ENCODE results near the gene TEX14.
A peak's percentile ranks its signal among the peaks of the same experiment; 100 is the strongest.

Gene TEX14

DNA sequence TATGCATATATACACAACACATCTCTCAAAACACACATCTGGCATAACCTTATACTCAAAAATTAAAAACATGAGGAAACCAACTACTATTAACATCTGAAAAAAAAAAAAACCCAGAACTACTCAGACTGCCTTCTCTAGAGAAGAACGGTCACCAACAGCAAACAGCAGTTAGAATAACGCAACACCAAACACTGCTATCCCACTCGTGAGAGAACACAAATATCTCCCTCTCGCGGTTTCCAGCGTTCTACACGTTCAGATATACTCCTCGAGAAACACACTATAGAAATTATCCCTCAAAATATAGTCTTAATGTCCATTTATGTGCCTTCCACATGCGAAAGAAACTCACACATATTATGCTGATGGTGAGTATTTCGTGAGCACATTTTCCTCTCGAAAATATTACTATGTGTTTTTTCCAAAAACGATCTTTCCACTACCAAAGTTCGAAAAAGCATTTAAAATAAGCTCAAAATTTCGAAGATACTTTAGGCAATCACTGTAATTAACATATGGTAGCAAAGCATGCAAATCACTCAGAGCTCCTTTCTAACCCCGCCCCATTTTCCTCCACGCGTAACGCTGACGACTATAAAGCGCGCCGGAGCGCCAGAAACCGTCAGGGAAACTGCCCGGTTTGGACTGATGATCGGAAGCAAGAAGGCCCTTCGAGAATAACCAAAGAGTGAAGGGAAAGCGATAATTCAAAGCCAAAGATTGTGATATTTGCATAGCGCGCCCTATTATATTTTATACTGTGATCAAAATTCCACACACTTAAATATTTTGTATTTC lies 60.1 kb downstream of the TEX14 start:
- no peaks in the 10 kb centered on the region for H3K27me3 ChIP-seq (ENCODE audit: control insufficient read depth, insufficient read depth, low read length)
- WGBS (ENCODE audit: insufficient coverage, insufficient read length), result no CpG with 5 or more reads among the region's 30 CpGs
- peak overlapping the region; percentile 18; the same call in 1 of the 2 replicates for H3K4me3 ChIP-seq (ENCODE audit: low read length)
- H3K27ac ChIP-seq (ENCODE audit: low read length), result no peak overlapping the region
- peak; percentile 87 for DNase-seq (ENCODE audit: low read depth, low spot score)
- no peaks in the 10 kb centered on the region for H3K36me3 ChIP-seq (ENCODE audit: control insufficient read depth, insufficient read depth, low read length)
- H3K4me1 ChIP-seq (ENCODE audit: control insufficient read depth, insufficient read depth, low read length), result no peaks in the 10 kb centered on the region
- no peaks in the 10 kb centered on the region for H3K9me3 ChIP-seq (ENCODE audit: control insufficient read depth, insufficient read depth, low read length)

DNA sequence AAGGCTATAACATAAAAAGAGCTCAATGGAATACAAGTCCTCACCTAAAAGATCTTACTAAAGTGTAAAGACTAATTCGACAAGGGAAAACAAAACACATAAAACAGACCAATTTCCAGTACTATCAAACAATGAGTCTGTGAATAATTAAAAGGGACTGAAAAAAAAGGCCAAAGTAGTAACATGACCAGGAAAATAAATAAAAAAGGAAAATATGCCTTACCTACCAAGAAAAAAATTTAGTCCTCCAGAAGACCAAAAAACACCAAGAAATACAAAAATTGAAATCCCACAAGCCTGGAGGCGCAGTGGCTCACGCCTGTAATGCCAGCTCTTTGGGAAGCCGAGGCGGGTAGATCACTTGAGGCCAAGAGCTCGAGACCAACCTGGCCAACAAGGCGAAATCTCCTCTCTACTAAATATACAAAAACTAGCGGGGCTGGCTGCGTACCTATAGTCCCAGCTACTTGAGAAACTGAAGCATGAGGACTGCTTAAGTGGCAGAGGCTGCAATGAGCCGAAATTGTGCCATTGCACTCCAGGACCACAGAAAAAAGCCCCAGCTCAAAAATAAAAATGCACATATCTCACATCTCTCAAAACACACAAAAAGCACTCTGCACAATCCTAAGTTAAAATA lies 60.8 kb downstream of the TEX14 start:
- H3K4me1 ChIP-seq (ENCODE audit: control insufficient read depth, insufficient read depth, low read length), result no peaks in the 10 kb centered on the region
- no peaks in the 10 kb centered on the region for H3K9me3 ChIP-seq (ENCODE audit: control insufficient read depth, insufficient read depth, low read length)
- H3K36me3 ChIP-seq (ENCODE audit: control insufficient read depth, insufficient read depth, low read length), result no peaks in the 10 kb centered on the region
- WGBS (ENCODE audit: insufficient coverage, insufficient read length), result no CpG with 5 or more reads among the region's 10 CpGs
- no peak overlapping the region for H3K27ac ChIP-seq (ENCODE audit: low read length)
- H3K27me3 ChIP-seq (ENCODE audit: control insufficient read depth, insufficient read depth, low read length), result no peaks in the 10 kb centered on the region
- DNase-seq (ENCODE audit: low read depth, low spot score), result peak; percentile 50
- no peak overlapping the region for H3K4me3 ChIP-seq (ENCODE audit: low read length)

DNA sequence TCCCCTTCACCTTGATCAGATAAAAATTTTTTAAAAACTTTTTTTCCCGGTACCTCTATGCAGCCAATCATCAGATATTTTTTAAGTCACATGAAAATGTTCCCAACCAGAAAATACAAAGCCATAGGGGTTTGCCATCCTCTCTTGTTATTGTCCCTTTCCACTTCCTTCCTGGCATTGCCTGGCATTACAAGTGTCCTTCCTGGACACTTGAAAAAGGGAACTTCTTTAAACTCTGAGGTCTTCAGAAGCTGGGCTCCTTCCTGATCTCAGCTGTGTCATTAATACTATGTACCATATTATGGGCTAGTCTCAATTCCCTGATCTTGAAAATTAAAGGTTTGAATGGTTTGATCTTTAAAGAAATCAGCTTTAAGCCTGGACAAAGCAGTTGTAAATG lies 64.9 kb downstream of the TEX14 start:
- H3K36me3 ChIP-seq (ENCODE audit: control insufficient read depth, insufficient read depth, low read length), result no peaks in the 10 kb centered on the region
- WGBS (ENCODE audit: insufficient coverage, insufficient read length), result no CpG with 5 or more reads among the region's 1 CpG
- no peak for DNase-seq (ENCODE audit: low read depth, low spot score)
- H3K4me1 ChIP-seq (ENCODE audit: control insufficient read depth, insufficient read depth, low read length), result no peaks in the 10 kb centered on the region
- H3K9me3 ChIP-seq (ENCODE audit: control insufficient read depth, insufficient read depth, low read length), result no peaks in the 10 kb centered on the region
- no peak overlapping the region for H3K27ac ChIP-seq (ENCODE audit: low read length)
- H3K4me3 ChIP-seq (ENCODE audit: low read length), result no peak overlapping the region
- no peaks in the 10 kb centered on the region for H3K27me3 ChIP-seq (ENCODE audit: control insufficient read depth, insufficient read depth, low read length)

DNA sequence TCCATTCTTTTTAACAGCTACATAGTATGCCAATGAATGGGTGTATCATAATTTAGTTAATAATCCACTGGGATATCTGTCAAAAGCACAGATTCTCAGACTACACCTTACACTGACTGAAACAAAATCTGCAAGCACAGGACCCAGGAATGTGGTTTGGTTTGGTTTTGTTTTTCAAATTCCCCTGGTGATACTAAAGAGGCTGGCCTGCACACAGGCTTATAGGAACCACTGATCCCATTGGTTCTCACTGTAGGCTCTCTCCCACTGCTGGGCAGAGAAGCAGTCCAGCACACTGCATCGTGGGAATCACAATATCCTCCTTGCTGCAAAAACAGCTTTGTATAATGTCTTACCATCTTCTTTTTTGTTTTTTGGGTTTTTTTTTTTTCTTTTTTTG lies 67.1 kb downstream of the TEX14 start:
- no peaks in the 10 kb centered on the region for H3K27me3 ChIP-seq (ENCODE audit: control insufficient read depth, insufficient read depth, low read length)
- H3K4me3 ChIP-seq (ENCODE audit: low read length), result no peak overlapping the region
- no peak for DNase-seq (ENCODE audit: low read depth, low spot score)
- H3K27ac ChIP-seq (ENCODE audit: low read length), result no peak overlapping the region
- H3K36me3 ChIP-seq (ENCODE audit: control insufficient read depth, insufficient read depth, low read length), result no peaks in the 10 kb centered on the region
- no CpG with 5 or more reads among the region's 1 CpG for WGBS (ENCODE audit: insufficient coverage, insufficient read length)
- H3K9me3 ChIP-seq (ENCODE audit: control insufficient read depth, insufficient read depth, low read length), result no peaks in the 10 kb centered on the region
- H3K4me1 ChIP-seq (ENCODE audit: control insufficient read depth, insufficient read depth, low read length), result no peaks in the 10 kb centered on the region

DNA sequence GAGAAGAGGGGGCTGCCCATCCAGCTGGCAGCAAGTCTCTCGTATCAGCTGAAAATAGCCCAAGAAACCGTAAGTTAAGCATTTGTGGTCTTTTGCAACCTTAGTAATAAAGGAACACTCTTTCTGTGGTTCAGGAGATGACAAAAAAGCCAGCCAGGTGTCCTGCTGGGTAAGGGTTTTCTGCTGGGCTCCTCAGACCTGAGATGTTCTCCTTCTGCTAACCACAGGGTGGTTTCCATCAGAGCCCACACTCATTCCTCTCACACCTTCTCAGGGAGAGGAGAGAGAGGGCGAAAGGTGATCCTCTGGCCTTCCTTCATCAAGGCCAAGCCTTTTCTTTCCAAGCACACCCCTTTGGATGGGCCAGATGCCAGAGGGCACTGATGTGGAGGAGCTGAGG lies 70.7 kb downstream of the TEX14 start:
- no peaks in the 10 kb centered on the region for H3K4me1 ChIP-seq (ENCODE audit: control insufficient read depth, insufficient read depth, low read length)
- no peaks in the 10 kb centered on the region for H3K27me3 ChIP-seq (ENCODE audit: control insufficient read depth, insufficient read depth, low read length)
- no peaks in the 10 kb centered on the region for H3K9me3 ChIP-seq (ENCODE audit: control insufficient read depth, insufficient read depth, low read length)
- no peak for DNase-seq (ENCODE audit: low read depth, low spot score)
- H3K36me3 ChIP-seq (ENCODE audit: control insufficient read depth, insufficient read depth, low read length), result no peaks in the 10 kb centered on the region
- no peak overlapping the region for H3K4me3 ChIP-seq (ENCODE audit: low read length)
- no peak overlapping the region for H3K27ac ChIP-seq (ENCODE audit: low read length)
- no CpG with 5 or more reads among the region's 3 CpGs for whole genome bisulfite sequencing (ENCODE audit: insufficient coverage, insufficient read length)

DNA sequence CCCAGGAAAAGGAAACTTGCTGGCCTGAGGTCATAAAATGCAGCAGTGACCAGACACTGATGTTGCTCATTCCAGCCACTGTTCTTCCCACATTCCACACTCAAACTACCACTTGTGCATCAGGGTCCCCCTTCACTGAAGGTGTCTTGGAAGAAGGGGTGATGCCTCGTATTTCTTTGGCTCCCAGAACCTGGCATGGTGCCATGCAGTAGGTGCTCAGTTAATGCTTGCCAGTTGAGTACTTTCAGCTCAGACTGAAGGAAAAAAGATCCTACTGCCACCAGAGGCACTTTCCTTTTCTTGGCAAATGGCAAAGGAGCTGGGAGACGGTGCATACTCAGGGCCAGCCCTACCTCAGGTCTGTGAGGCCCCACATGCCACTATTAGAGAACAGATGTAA lies 73.5 kb downstream of the TEX14 start:
- Histone ChIP-seq H3K27ac (ENCODE audit: low read length) (no peak overlapping the region), H3K27me3 (ENCODE audit: control insufficient read depth, insufficient read depth, low read length) (no peaks in the 10 kb centered on the region), H3K9me3 (ENCODE audit: control insufficient read depth, insufficient read depth, low read length) (no peaks in the 10 kb centered on the region), H3K4me1 (ENCODE audit: control insufficient read depth, insufficient read depth, low read length) (no peaks in the 10 kb centered on the region), H3K36me3 (ENCODE audit: control insufficient read depth, insufficient read depth, low read length) (no peaks in the 10 kb centered on the region), H3K4me3 (ENCODE audit: low read length) (no peak overlapping the region)
- no CpG with 5 or more reads among the region's 2 CpGs for WGBS (ENCODE audit: insufficient coverage, insufficient read length)
- DNase-seq (ENCODE audit: low read depth, low spot score), result no peak

DNA sequence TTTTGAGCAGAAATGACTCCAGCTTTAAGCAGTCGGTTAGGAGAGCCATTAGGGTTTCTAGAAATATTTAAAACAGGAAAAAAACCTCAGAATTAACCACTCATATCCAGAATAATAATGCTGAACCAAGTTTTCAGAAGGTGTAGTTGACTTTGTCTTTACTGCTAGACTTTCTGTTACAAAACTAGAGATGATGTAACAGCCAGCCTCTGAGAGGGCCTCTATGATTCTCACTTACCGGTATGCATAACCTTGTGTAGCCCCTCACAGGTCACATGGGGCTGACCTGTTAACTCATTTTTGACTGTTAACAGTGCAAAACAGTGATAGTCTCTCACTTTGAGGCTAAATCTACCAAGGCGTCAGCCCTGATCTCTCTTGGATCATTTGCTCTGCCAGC lies 74.3 kb downstream of the TEX14 start:
- Histone ChIP-seq H3K9me3 (ENCODE audit: control insufficient read depth, insufficient read depth, low read length) (no peaks in the 10 kb centered on the region), H3K27me3 (ENCODE audit: control insufficient read depth, insufficient read depth, low read length) (no peaks in the 10 kb centered on the region), H3K36me3 (ENCODE audit: control insufficient read depth, insufficient read depth, low read length) (no peaks in the 10 kb centered on the region), H3K27ac (ENCODE audit: low read length) (no peak overlapping the region), H3K4me3 (ENCODE audit: low read length) (no peak overlapping the region), H3K4me1 (ENCODE audit: control insufficient read depth, insufficient read depth, low read length) (no peaks in the 10 kb centered on the region)
- no CpG with 5 or more reads among the region's 3 CpGs for WGBS (ENCODE audit: insufficient coverage, insufficient read length)
- no peak for DNase-seq (ENCODE audit: low read depth, low spot score)

DNA sequence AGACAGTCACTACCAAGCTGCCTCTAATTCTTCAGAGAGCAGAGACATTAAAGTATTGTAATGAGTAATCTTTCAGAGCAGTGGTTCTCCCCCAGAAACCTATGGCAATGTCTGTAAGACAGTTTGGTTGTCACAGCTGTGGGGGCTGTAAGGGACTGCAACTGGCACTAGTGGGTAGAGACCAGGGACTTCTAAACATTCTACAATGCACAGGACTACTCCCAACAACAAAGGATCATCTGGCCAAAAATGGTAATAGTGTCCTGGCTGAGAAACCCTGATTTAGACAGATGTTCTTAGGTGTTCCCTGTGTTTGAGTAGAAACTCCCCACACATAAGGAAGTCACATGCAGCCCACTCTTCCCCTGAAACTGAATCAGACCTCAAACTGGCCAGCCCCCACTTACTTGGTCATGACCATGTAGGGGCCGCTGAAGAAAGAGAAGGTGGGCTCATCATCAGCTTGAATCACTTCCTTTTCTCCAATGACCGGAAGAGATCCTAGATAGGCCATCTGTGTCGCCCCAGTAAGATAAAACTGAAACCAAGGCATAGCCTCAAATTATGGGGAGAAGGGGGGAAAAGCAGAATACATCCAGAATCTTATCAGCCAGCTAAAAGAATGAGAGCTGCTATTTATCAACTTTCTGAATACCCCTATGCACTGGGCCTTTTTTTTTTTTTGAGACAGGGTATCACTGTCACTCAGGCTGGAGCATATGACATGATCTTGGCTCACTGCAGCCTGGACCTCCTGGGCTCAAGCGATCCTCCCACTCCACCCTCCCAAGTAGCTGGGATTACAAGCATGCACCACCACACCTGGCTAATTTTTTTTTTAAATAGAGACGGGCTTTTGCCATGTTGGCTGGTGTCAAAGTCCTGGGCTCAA lies 75.8 kb downstream of the TEX14 start:
- Histone ChIP-seq H3K4me1 (ENCODE audit: control insufficient read depth, insufficient read depth, low read length) (no peaks in the 10 kb centered on the region), H3K4me3 (ENCODE audit: low read length) (no peak overlapping the region), H3K36me3 (ENCODE audit: control insufficient read depth, insufficient read depth, low read length) (no peaks in the 10 kb centered on the region), H3K27me3 (ENCODE audit: control insufficient read depth, insufficient read depth, low read length) (no peaks in the 10 kb centered on the region), H3K9me3 (ENCODE audit: control insufficient read depth, insufficient read depth, low read length) (no peaks in the 10 kb centered on the region), H3K27ac (ENCODE audit: low read length) (no peak overlapping the region)
- DNase-seq (ENCODE audit: low read depth, low spot score), result no peak
- WGBS (ENCODE audit: insufficient coverage, insufficient read length), result no CpG with 5 or more reads among the region's 5 CpGs

DNA sequence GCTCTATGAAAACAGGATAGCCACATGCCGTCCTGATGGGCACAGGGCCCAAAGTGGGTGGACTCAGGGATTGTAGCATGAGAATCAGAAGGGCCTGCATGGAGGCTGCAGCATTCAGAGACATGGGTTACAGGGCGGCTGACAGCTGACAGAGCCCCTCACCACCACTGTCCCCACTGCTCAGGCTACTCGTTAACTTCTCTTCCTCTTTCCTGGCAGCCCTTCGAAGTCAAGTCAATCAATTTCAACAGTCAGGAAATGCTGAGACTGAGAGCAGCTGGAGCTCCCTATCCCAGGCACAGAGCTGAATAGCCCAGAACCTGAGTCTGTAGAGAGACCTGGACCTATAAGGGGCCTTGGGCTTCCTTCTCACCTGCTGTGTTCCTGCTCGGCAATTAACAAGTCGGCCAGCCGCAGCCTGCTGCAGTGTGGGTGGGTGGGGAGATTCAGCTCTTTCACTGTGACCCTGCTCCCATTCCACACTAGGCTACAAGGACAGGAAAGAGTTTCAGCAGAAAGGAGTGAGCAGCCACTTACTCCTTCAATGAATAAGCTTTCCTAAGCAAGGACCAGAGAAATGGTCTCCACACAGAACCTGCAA lies 76.9 kb downstream of the TEX14 start:
- H3K27ac ChIP-seq (ENCODE audit: low read length), result no peak overlapping the region
- DNase-seq (ENCODE audit: low read depth, low spot score), result no peak
- H3K9me3 ChIP-seq (ENCODE audit: control insufficient read depth, insufficient read depth, low read length), result no peaks in the 10 kb centered on the region
- H3K27me3 ChIP-seq (ENCODE audit: control insufficient read depth, insufficient read depth, low read length), result no peaks in the 10 kb centered on the region
- no CpG with 5 or more reads among the region's 7 CpGs for WGBS (ENCODE audit: insufficient coverage, insufficient read length)
- no peaks in the 10 kb centered on the region for H3K4me1 ChIP-seq (ENCODE audit: control insufficient read depth, insufficient read depth, low read length)
- no peaks in the 10 kb centered on the region for H3K36me3 ChIP-seq (ENCODE audit: control insufficient read depth, insufficient read depth, low read length)
- no peak overlapping the region for H3K4me3 ChIP-seq (ENCODE audit: low read length)

DNA sequence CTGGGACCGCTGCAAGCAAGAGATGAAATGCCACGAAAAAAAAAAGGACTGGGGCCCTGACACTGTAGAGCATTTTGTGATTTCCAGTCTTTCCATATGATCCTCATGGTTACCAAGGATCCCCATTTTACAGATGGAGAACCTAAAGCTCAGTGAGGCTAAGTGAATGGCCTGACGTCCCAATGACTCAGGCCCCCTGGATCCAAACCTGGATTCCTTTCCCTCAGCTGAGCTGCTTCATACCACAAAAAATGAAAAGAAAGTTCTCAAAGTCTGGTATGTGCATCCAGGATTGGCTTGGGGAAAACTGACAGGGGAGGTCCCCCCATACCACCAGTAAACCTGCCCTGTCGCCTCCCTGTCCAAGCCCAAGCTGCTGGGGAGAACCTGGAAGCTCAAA lies 80.5 kb downstream of the TEX14 start:
- Histone ChIP-seq H3K4me1 (ENCODE audit: control insufficient read depth, insufficient read depth, low read length) (no peaks in the 10 kb centered on the region), H3K27ac (ENCODE audit: low read length) (no peak overlapping the region), H3K27me3 (ENCODE audit: control insufficient read depth, insufficient read depth, low read length) (no peaks in the 10 kb centered on the region), H3K9me3 (ENCODE audit: control insufficient read depth, insufficient read depth, low read length) (no peaks in the 10 kb centered on the region), H3K36me3 (ENCODE audit: control insufficient read depth, insufficient read depth, low read length) (no peaks in the 10 kb centered on the region), H3K4me3 (ENCODE audit: low read length) (no peak overlapping the region)
- WGBS (ENCODE audit: insufficient coverage, insufficient read length), result no CpG with 5 or more reads among the region's 4 CpGs
- no peak for DNase-seq (ENCODE audit: low read depth, low spot score)

Measured in iPS DF 6.9 (cell line).